ENCODE results near the gene CHTOP. TPM values are rescaled to one million over a fixed set of nuclear protein-coding genes. Genes with fewer than 3 reads are reported as not detected.
A peak's percentile ranks its signal among the peaks of the same experiment; 100 is the strongest.

CHTOP gene
- total and polyA plus RNA-seq, 2 of the 4 experiments (the other 2 are of a cell fraction), result 33.9 to 50.8 TPM

GRCh38 chr1:153670257-153670858 is 36.5 kb downstream of the CHTOP start (continued):
- TF ChIP-seq RFX5 (IDR thresholded peaks at IDR 0.05; ENCODE audit: low read depth, low read length), result no peak

GRCh38 chr1:153670859-153671627 is 37.2 kb downstream of the CHTOP start, which contains the start of gene ILF2:
TSS of gene ILF2 (minus strand) at chr1:153670993. CDS start at chr1:153670922, 71 bp downstream.
- DNase-seq, result peak; percentile 100
- H2BK120ac ChIP-seq (ENCODE audit: low read depth, low read length), result peak within 1 kb of the TSS; percentile 13; the same call in 1 of the 2 replicates
- peaks cover 11% of the 10 kb centered on the region; the same call in 1 of the 2 replicates for H4K20me1 ChIP-seq (ENCODE audit: insufficient read depth, low read length)
- TF ChIP-seq CHD1 (IDR thresholded peaks at IDR 0.05; ENCODE audit: low read depth, low read length) (peak; percentile 91; the same call in 1 of the 2 replicates), POLR2A (IDR thresholded peaks at IDR 0.05; ENCODE audit: low read depth, low read length) (peak; percentile 97), NFE2L2 (IDR thresholded peaks at IDR 0.05; ENCODE audit: low read depth, low read length) (no peak), ELK1 (IDR thresholded peaks at IDR 0.05; ENCODE audit: borderline replicate concordance, low read depth, low read length) (no peak), MXI1 (IDR thresholded peaks at IDR 0.05; ENCODE audit: borderline replicate concordance, low read depth, low read length) (peak; percentile 57; the same call in 1 of the 2 replicates), RFX5 (IDR thresholded peaks at IDR 0.05; ENCODE audit: low read depth, low read length) (peak; percentile 87), FOS (IDR thresholded peaks at IDR 0.05; ENCODE audit: low read depth, low read length) (peak; percentile 97), MAZ (IDR thresholded peaks at IDR 0.05; ENCODE audit: borderline replicate concordance, low read depth, low read length) (0 out of 2 replicates have a peak, but pooled peaks have one; percentile 63)
- TF ChIP-seq, protein P1, sequence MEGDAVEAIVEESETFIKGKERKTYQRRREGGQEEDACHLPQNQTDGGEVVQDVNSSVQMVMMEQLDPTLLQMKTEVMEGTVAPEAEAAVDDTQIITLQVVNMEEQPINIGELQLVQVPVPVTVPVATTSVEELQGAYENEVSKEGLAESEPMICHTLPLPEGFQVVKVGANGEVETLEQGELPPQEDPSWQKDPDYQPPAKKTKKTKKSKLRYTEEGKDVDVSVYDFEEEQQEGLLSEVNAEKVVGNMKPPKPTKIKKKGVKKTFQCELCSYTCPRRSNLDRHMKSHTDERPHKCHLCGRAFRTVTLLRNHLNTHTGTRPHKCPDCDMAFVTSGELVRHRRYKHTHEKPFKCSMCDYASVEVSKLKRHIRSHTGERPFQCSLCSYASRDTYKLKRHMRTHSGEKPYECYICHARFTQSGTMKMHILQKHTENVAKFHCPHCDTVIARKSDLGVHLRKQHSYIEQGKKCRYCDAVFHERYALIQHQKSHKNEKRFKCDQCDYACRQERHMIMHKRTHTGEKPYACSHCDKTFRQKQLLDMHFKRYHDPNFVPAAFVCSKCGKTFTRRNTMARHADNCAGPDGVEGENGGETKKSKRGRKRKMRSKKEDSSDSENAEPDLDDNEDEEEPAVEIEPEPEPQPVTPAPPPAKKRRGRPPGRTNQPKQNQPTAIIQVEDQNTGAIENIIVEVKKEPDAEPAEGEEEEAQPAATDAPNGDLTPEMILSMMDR (conservative IDR thresholded peaks at IDR 0.05; ENCODE audit: low read depth, low read length), result peak; percentile 37
- peak within 1 kb of the TSS; percentile 41 for H4K5ac ChIP-seq (ENCODE audit: low read depth, low read length)
- H4K8ac ChIP-seq (ENCODE audit: low read depth in 2 of 2, low read length in 2 of 2), result peak within 1 kb of the TSS; percentile 43 to 92
- peak within 1 kb of the TSS; percentile 86 for H4K91ac ChIP-seq (ENCODE audit: insufficient read depth, low read depth, low read length)
- H3K27ac ChIP-seq (ENCODE audit: insufficient read depth, low read length), result peak within 1 kb of the TSS; percentile 61
- no TSS peak for BruUV-seq (replicated peaks)
- H3K9ac ChIP-seq (ENCODE audit: low read depth, low read length), result peak within 1 kb of the TSS; percentile 83
- intact Hi-C loops (cut with micrococcal nuclease), result loop anchor here (2.0 to 5.0 kb wide), 4 partner anchors 98 to 736 kb away; partner anchors contain the start of gene IL6R
- in situ Hi-C loops (cut with MboI; ENCODE audit: low sequenced_read_pairs), result loop anchor here (10.0 kb wide), 1 partner anchor 304 kb away; the partner anchor contains the start of gene JTB
- peak within 1 kb of the TSS; percentile 93 for H3K14ac ChIP-seq (replicated peaks; ENCODE audit: low read depth, low read length)
- peak within 1 kb of the TSS; percentile 99 for H2AK9ac ChIP-seq (replicated peaks; ENCODE audit: low read depth, low read length, poor library complexity)
- dilution Hi-C loops (cut with HindIII; ENCODE audit: low sequenced_read_pairs, unreplicated experiment), result no loop called here
- POLR2A ChIA-PET (ENCODE audit: unreplicated experiment), result no interaction called here
- peak within 1 kb of the TSS; percentile 90 for H2AFZ ChIP-seq (replicated peaks; ENCODE audit: low read length, poor library complexity)
- H3K18ac ChIP-seq (ENCODE audit: low read depth, low read length), result peak within 1 kb of the TSS; percentile 11; the same call in 1 of the 2 replicates
- WGBS, 2 experiments (ENCODE audit: extremely low coverage in 2 of 2, insufficient read length in 1 of 2), result 0% methylated on average over 12 of the region's 35 CpGs; no CpG with 5 or more reads in 1 of the 2 experiments
- peak within 1 kb of the TSS; percentile 71 for H3K23ac ChIP-seq (ENCODE audit: low read depth, low read length)
- H3K79me1 ChIP-seq (ENCODE audit: low read depth in 1 of 2, low read length in 2 of 2), result peaks cover 12 to 21% of the 10 kb centered on the region in 2 experiments; a peak in 1 of 4 replicates
- H3K9me3 ChIP-seq (ENCODE audit: control insufficient read depth, insufficient read depth, low read length), result no peaks in the 10 kb centered on the region
- peak within 1 kb of the TSS; percentile 88 for H3K4me2 ChIP-seq (ENCODE audit: low read depth, low read length)
- H3K4me3 ChIP-seq (ENCODE audit: insufficient read depth, low read depth, low read length), result peak within 1 kb of the TSS; percentile 65
- H3K36me3 ChIP-seq (ENCODE audit: control insufficient read depth, insufficient read depth, low read length), result peaks cover 25% of the 10 kb centered on the region
- no peaks in the 10 kb centered on the region for H3K9me1 ChIP-seq (ENCODE audit: insufficient read depth, low read length)
- H2BK5ac ChIP-seq (ENCODE audit: low read depth, low read length, poor library complexity, severe bottlenecking), result peak within 1 kb of the TSS; percentile 52
- CTCF ChIA-PET, result no interaction called here
- H3K4ac ChIP-seq (ENCODE audit: low read depth, low read length), result peak within 1 kb of the TSS; percentile 87
- H2BK20ac ChIP-seq (ENCODE audit: low read depth, low read length), result no peak within 1 kb of the TSS
- peak within 1 kb of the TSS; percentile 91 for H2AK5ac ChIP-seq (ENCODE audit: low read depth, low read length)
- ATAC-seq (ENCODE audit: low read depth), result peak; percentile 93
- H3K27me3 ChIP-seq (ENCODE audit: control insufficient read depth, insufficient read depth, low read length), result no peaks in the 10 kb centered on the region
- H3K56ac ChIP-seq (ENCODE audit: extremely low read depth, insufficient read depth, low read length), result peak within 1 kb of the TSS; percentile 89
- no peak within 1 kb of the TSS for H2BK15ac ChIP-seq (ENCODE audit: low read depth, low read length)
- peaks cover 1% of the 10 kb centered on the region; the same call in 1 of the 2 replicates for H3K4me1 ChIP-seq (ENCODE audit: control insufficient read depth, insufficient read depth, low read length)
